WERI-Rb-1 (cell line): Measurements from ENCODE around the gene RAB4A.

Experiments
- DNase-seq: peaks from one replicate; pipeline ENCODE4 v3.0.0-alpha.2; 2020
- H3K27ac ChIP-seq: fragments of 250-450 bp; sonication (Bioruptor Pico); 2 replicates; pipeline ENCODE4 v1.5.1; 2020; ENCODE audit warnings: mild to moderate bottlenecking, moderate library complexity
- H3K27me3 ChIP-seq: fragments of 250-450 bp; sonication (Bioruptor Pico); 2 replicates; pipeline ENCODE4 v1.5.1; 2021; ENCODE audit warnings: mild to moderate bottlenecking, low read depth, moderate library complexity; ENCODE audit not compliant: insufficient read depth, severe bottlenecking
- H3K36me3 ChIP-seq: fragments of 250-450 bp; sonication (Bioruptor Pico); 2 replicates; pipeline ENCODE4 v1.5.1; 2020; ENCODE audit warnings: mild to moderate bottlenecking, moderate library complexity
- H3K4me3 ChIP-seq: 2 replicates; pipeline ENCODE4 v1.5.1; 2011; ENCODE audit warnings: low read depth, mild to moderate bottlenecking, control low read depth, low read length
- H3K9me3 ChIP-seq: fragments of 250-450 bp; sonication (Bioruptor Pico); 2 replicates; pipeline ENCODE4 v1.5.1; 2021; ENCODE audit warnings: mild to moderate bottlenecking, moderate library complexity; ENCODE audit not compliant: severe bottlenecking
- TF ChIP-seq, protein P1 (sequence below): IDR thresholded peaks from 2 replicates; pipeline ENCODE4 v1.5.1; 2011; ENCODE audit warnings: low read depth, mild to moderate bottlenecking, control low read depth, inconsistent platforms, low read length

RAB4A gene

DNA sequence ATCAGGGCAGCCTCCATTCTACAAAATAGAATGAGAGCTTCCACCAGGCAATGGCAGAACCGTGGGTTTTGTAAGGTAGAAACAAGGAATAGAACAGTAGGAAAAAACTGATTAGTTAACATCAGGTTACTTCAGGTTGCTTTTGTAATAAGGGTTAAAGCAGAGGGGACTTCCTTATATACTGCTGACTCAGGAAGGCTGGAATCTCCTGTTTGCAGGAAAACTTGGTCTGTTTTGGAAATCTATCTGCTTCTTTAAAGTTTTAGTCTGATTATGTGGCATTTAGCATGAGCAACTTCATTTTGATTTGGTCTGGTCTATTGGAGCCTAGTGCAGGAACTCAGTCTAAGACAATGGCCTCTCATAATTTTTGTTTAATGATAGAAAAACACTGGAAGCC is 32.7 kb upstream of the RAB4A start:
- no peaks in the 10 kb centered on the region for H3K27me3 ChIP-seq
- DNase-seq, result no peak
- no peak overlapping the region for H3K4me3 ChIP-seq
- no peak overlapping the region for H3K27ac ChIP-seq
- TF ChIP-seq, protein P1, sequence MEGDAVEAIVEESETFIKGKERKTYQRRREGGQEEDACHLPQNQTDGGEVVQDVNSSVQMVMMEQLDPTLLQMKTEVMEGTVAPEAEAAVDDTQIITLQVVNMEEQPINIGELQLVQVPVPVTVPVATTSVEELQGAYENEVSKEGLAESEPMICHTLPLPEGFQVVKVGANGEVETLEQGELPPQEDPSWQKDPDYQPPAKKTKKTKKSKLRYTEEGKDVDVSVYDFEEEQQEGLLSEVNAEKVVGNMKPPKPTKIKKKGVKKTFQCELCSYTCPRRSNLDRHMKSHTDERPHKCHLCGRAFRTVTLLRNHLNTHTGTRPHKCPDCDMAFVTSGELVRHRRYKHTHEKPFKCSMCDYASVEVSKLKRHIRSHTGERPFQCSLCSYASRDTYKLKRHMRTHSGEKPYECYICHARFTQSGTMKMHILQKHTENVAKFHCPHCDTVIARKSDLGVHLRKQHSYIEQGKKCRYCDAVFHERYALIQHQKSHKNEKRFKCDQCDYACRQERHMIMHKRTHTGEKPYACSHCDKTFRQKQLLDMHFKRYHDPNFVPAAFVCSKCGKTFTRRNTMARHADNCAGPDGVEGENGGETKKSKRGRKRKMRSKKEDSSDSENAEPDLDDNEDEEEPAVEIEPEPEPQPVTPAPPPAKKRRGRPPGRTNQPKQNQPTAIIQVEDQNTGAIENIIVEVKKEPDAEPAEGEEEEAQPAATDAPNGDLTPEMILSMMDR, result no peak
- H3K9me3 ChIP-seq, result no peaks in the 10 kb centered on the region
- no peaks in the 10 kb centered on the region for H3K36me3 ChIP-seq

DNA sequence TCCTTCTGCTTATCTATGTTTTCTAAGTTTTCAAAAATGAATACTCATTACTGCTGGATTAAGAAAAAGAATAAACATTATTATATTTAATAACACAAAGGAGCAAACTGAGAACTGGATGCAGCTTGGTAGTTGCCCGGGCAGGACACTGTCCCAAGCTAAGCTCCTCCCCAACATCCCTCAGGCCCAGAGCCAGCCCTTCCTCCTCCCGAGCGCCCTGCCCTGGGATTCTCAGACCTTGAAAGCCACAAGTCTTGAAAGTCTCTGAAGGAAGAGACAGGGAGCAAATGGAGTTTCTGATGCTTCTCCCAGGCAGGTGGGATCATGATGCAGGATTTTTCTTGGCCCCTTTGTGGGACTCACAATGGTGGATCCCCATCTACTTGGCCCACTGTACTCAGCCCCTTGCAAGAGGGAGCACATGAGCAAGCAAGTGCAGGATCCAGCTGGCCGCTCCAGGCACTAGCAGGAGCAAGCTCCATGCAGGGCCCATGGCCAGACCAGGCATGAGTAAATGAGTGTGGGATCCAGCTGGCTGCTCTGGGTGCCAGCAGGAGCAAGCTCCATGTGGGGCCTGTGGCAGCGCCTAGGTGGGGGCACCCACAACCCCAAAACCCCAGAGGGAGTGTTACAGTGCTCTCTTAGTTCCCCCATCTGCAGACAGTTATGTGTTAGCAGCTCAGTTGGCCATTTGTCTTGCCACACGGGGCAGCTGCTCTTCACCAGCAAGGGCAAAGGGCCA is 32.1 kb upstream of the RAB4A start:
- Histone ChIP-seq H3K36me3 (no peaks in the 10 kb centered on the region), H3K9me3 (no peaks in the 10 kb centered on the region), H3K4me3 (no peak overlapping the region), H3K27ac (no peak overlapping the region), H3K27me3 (no peaks in the 10 kb centered on the region)
- TF ChIP-seq, protein P1, result no peak
- no peak for DNase-seq

DNA sequence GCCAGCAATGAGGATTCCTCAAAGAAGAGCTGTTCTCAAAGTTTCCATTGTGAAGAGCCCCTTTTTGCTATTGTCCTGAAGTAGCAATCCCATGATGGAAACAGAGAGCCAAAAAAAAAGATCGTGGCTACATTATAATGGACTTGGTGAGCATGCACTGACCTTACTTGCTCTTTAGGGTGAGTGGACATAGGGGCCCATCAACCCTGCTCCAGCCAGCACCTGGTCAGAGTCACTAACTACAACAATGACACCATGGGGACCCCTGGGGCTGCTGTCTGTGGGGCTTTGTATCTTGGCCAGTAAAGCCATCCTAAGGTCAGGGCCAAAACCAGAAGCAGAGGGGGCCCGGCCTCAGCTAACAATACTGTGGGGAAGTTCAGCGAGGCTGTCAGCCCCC is 30.4 kb upstream of the RAB4A start:
- no peaks in the 10 kb centered on the region for H3K36me3 ChIP-seq
- H3K4me3 ChIP-seq, result no peak overlapping the region
- H3K9me3 ChIP-seq, result no peaks in the 10 kb centered on the region
- no peak overlapping the region for H3K27ac ChIP-seq
- H3K27me3 ChIP-seq, result no peaks in the 10 kb centered on the region
- DNase-seq, result no peak
- TF ChIP-seq, protein P1, result no peak

DNA sequence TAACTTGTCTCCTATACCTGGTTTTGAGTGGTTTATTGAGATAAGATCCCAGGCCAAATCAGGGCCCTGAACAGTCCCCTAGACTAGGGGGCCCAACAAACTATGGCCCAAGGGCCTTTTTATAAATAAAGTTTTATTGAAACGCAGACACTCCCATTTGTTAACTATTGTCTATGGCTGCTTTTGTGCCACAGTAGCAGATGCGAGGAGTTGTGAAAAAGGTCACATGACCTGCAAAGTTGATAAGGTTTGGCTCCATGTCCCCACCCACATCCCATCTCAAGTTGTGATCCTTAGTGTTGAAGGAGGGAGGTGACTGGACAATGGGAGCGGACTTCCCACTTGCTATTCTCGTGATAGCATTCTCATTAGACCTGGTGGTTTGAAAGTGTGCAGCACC is 29.5 kb upstream of the RAB4A start:
- H3K9me3 ChIP-seq, result no peaks in the 10 kb centered on the region
- H3K27ac ChIP-seq, result no peak overlapping the region
- no peak for DNase-seq
- no peak overlapping the region for H3K4me3 ChIP-seq
- H3K27me3 ChIP-seq, result no peaks in the 10 kb centered on the region
- H3K36me3 ChIP-seq, result no peaks in the 10 kb centered on the region
- TF ChIP-seq, protein P1, result no peak

DNA sequence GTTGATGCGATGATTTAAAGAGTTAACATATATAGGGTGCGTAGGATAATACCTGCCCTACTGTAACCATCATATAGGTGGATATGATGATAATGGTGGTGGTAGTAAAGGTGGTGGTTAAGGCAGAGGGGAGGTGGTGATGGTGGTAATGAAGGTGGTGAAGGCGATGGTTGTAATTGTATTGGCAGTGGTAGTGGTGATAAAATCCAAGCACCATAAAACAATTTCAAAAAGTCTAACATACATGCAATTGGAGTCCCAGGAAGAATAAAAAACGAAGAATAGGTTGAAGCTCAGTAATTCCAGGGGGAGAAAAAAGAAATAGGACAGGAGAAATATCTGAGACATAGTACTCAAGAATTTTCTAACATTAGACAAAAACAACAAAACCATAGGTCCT is 27.3 kb upstream of the RAB4A start:
- Histone ChIP-seq H3K4me3 (no peak overlapping the region), H3K27ac (no peak overlapping the region), H3K9me3 (no peaks in the 10 kb centered on the region), H3K36me3 (no peaks in the 10 kb centered on the region), H3K27me3 (no peaks in the 10 kb centered on the region)
- DNase-seq, result no peak
- TF ChIP-seq, protein P1, result no peak

DNA sequence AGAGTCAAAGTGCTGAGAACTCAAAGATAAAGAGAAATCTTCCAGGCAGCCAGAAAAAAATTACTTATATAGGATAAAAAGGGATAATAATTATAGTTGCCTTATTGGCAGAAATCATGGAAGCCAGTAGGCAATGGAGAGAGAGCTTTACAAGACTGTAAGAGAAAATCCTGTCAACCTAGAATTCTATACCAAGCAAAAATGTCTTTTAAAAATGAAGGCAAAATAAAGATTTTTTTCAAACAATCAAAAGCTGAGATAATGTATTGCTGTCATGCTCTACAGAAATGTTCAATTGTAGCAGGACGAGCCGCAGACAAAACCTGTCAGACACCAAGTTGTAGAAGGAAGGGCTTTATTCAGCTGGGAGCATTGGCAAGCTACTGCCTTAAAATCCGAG is 26.8 kb upstream of the RAB4A start:
- H3K27me3 ChIP-seq, result no peaks in the 10 kb centered on the region
- no peak overlapping the region for H3K27ac ChIP-seq
- no peak overlapping the region for H3K4me3 ChIP-seq
- no peaks in the 10 kb centered on the region for H3K9me3 ChIP-seq
- H3K36me3 ChIP-seq, result no peaks in the 10 kb centered on the region
- TF ChIP-seq, protein P1, result no peak
- no peak for DNase-seq
